SK-N-SH (cell line): ENCODE measurements around the gene INPP5E. TPM values are rescaled to one million over a fixed set of nuclear protein-coding genes. Genes with fewer than 3 reads are reported as not detected.

Source experiments
- CTCF ChIA-PET: fragments of 300-600, 350-600 bp; formaldehyde crosslinking; extraction: SDS; loops from one replicate; lab custom pipeline; 2021; lab: Yijun Ruan, JAX
- POLR2A ChIA-PET: fragments of 350-600 bp; sonication (Branson Sonifier 250); formaldehyde crosslinking; extraction: SDS; loops from one replicate; lab custom pipeline; 2020; ENCODE audit warnings: antibody characterized with exemption, inconsistent platforms; lab: Yijun Ruan, JAX
- DNase-seq: peaks from one replicate; pipeline ENCODE4 v3.0.0; 2012
- H2AFZ ChIP-seq: fragments of 200-600 bp; sonication (generic); 2 replicates; pipeline ENCODE4 v1.8.1; 2016; ENCODE audit warnings: antibody characterized with exemption, mild to moderate bottlenecking, low read depth
- H3F3A ChIP-seq: fragments of 200-600 bp; sonication (generic); replicated peaks from 2 replicates; pipeline ENCODE3; 2016; ENCODE audit warnings: antibody characterized with exemption, mild to moderate bottlenecking; ENCODE audit not compliant: insufficient read depth
- H3K27ac ChIP-seq, 2 experiments: fragments of 200-500 bp in 1 of 2; fragments of 200-600 bp in 1 of 2; sonication (Bioruptor generic) in 1 of 2; sonication (generic), shearing (Covaris generic) in 1 of 2; 2 replicates each; pipeline versions ENCODE4 v1.5.1 to v1.6.1; 2014 to 2016; ENCODE audit warnings: low read depth in 2 of 2, inconsistent platforms in 1 of 2, low read length in 1 of 2, mild to moderate bottlenecking in 1 of 2, mixed read lengths in 1 of 2
- H3K27me3 ChIP-seq: fragments of 200-600 bp; sonication (generic), shearing (Covaris generic); 2 replicates; pipeline ENCODE4 v1.6.1; 2016; ENCODE audit warnings: mixed run types; ENCODE audit not compliant: insufficient read depth
- H3K36me3 ChIP-seq, 2 experiments: fragments of 200-500 bp in 1 of 2; fragments of 200-600 bp in 1 of 2; sonication (Bioruptor generic) in 1 of 2; sonication (generic) in 1 of 2; replicated peaks in 1 of 2; 2 replicates each; pipeline versions ENCODE3 to v1.5.1; 2014 to 2016; ENCODE audit warnings: low read length in 1 of 2, mild to moderate bottlenecking in 1 of 2; ENCODE audit not compliant: insufficient read depth in 2 of 2, control insufficient read depth in 1 of 2
- H3K4me1 ChIP-seq, 2 experiments: fragments of 200-500 bp in 1 of 2; fragments of 200-600 bp in 1 of 2; sonication (Bioruptor generic) in 1 of 2; sonication (generic), shearing (Covaris generic) in 1 of 2; 2 replicates each; pipeline versions ENCODE4 v1.5.1 to v1.6.1; 2014 to 2016; ENCODE audit warnings: low read depth in 1 of 2, low read length in 1 of 2, mixed run types in 1 of 2; ENCODE audit not compliant: insufficient read depth in 2 of 2, control insufficient read depth in 1 of 2
- H3K4me2 ChIP-seq: fragments of 200-600 bp; sonication (generic), shearing (Covaris generic); 2 replicates; pipeline ENCODE4 v1.6.1; 2017; ENCODE audit warnings: mixed run types
- H3K4me3 ChIP-seq, 2 experiments: fragments of 200-500 bp in 1 of 2; fragments of 200-600 bp in 1 of 2; sonication (Bioruptor generic) in 1 of 2; sonication (generic), shearing (Covaris generic) in 1 of 2; 2 replicates each; pipeline versions ENCODE4 v1.5.1 to v1.8.1; 2014 to 2016; ENCODE audit warnings: low read depth in 2 of 2, inconsistent platforms in 1 of 2, low read length in 1 of 2, mild to moderate bottlenecking in 1 of 2, mixed read lengths in 1 of 2, moderate library complexity in 1 of 2
- H3K79me2 ChIP-seq: fragments of 200-600 bp; sonication (generic); 2 replicates; pipeline ENCODE4 v1.8.1; 2017; ENCODE audit warnings: mild to moderate bottlenecking; ENCODE audit not compliant: insufficient read depth
- H3K9ac ChIP-seq: fragments of 200-600 bp; sonication (generic); 2 replicates; pipeline ENCODE4 v1.6.1; 2017; ENCODE audit warnings: mixed run types
- H3K9me2 ChIP-seq: fragments of 200-600 bp; sonication (generic); 2 replicates; pipeline ENCODE4 v1.6.1; 2017; ENCODE audit warnings: mixed run types
- H3K9me3 ChIP-seq: fragments of 200-600 bp; sonication (generic); 2 replicates; pipeline ENCODE4 v1.6.1; 2017; ENCODE audit warnings: mixed run types, mild to moderate bottlenecking, moderate library complexity
- H4K20me1 ChIP-seq: fragments of 200-600 bp; sonication (generic); 2 replicates; pipeline ENCODE4 v1.6.1; 2017; ENCODE audit warnings: mild to moderate bottlenecking, mixed run types; ENCODE audit not compliant: insufficient read depth
- FOXM1 ChIP-seq: IDR thresholded peaks from 2 replicates; pipeline ENCODE4 v1.4.0; 2012; ENCODE audit warnings: low read depth, mild to moderate bottlenecking
- GATA2 ChIP-seq: sonication (generic); formaldehyde crosslinking; IDR thresholded peaks from 2 replicates; pipeline ENCODE4 v1.5.0; 2020; ENCODE audit warnings: mild to moderate bottlenecking, missing genetic modification reagents
- JUND ChIP-seq: IDR thresholded peaks from 2 replicates; pipeline ENCODE4 v1.4.0; 2012
- MXI1 ChIP-seq: IDR thresholded peaks from 2 replicates; pipeline ENCODE4 v1.6.1; 2012; ENCODE audit warnings: mild to moderate bottlenecking, low read depth, low read length, improper control_type of control experiment
- RCOR1 ChIP-seq: fragments of 150-350 bp; IDR thresholded peaks from 2 replicates; pipeline ENCODE4 v1.6.1; 2017; ENCODE audit warnings: antibody characterized with exemption, low read length
- RFX5 ChIP-seq: IDR thresholded peaks from 2 replicates; pipeline ENCODE4 v1.6.1; 2012; ENCODE audit warnings: mild to moderate bottlenecking, improper control_type of control experiment, low read length
- TAF1 ChIP-seq: IDR thresholded peaks from 2 replicates; pipeline ENCODE4 v1.6.1; 2012; ENCODE audit warnings: low read depth, mild to moderate bottlenecking, low read length, moderate library complexity, borderline replicate concordance
- ZBTB33 ChIP-seq: IDR thresholded peaks from 2 replicates; pipeline ENCODE4 v1.4.0; 2012; ENCODE audit warnings: low read depth, borderline replicate concordance
- WGBS: methylation state at CpG from one replicate; pipeline ENCODE4 v1.1.6; 2017; ENCODE audit warnings: low lambda C conversion rate; 5-methylcytosine and 5-hydroxymethylcytosine counted together
- polyA plus RNA-seq, 3 experiments: library from polyadenylated mRNA; depleted of rRNA; stranded (reverse); fragments of >200 nt; gene quantifications; 2 replicates each; pipeline ENCODE4 v1.2.3, GENCODE V29; 2012
- TF ChIP-seq, protein P1 (sequence below): IDR thresholded peaks from 2 replicates; pipeline ENCODE4 v1.4.0; 2012; ENCODE audit warnings: low read depth
- TF ChIP-seq, protein P2 (sequence below): IDR thresholded peaks from 2 replicates; pipeline ENCODE4 v1.4.0; 2012; ENCODE audit warnings: low read depth, borderline replicate concordance
- TF ChIP-seq, protein P3 (sequence below): fragments of 200-600 bp; sonication (generic); IDR thresholded peaks from 2 replicates; pipeline ENCODE4 v1.6.1; 2017; ENCODE audit warnings: antibody characterized with exemption, mild to moderate bottlenecking, moderate library complexity
- TF ChIP-seq, protein P4 (sequence below): IDR thresholded peaks from 2 replicates; pipeline ENCODE4; 2012

INPP5E gene
- polyA plus RNA-seq, 1 of the 3 experiments (the other 2 are of a cell fraction), result 12.8 TPM

- Histone ChIP-seq H3F3A (no peaks in the 10 kb centered on the region), H3K9me3 (no peaks in the 10 kb centered on the region), H3K27me3 (no peaks in the 10 kb centered on the region), H3K79me2 (peaks cover 16% of the 10 kb centered on the region), H2AFZ (no peak overlapping the region), H3K4me2 (no peak overlapping the region), H3K36me3 (peaks cover 43 to 73% of the 10 kb centered on the region in 2 experiments), H3K27ac (no peak overlapping the region), H3K9me2 (no peaks in the 10 kb centered on the region), H3K9ac (no peak overlapping the region), H3K4me3 (no peak overlapping the region), H4K20me1 (no peaks in the 10 kb centered on the region), H3K4me1 (no peaks in the 10 kb centered on the region)
- DNase-seq, result no peak
- POLR2A ChIA-PET, result no interaction called here
- CTCF ChIA-PET, result interaction anchor here (0.7 to 1.3 kb wide), 3 partner anchors 13 to 28 kb away, joined by 3 to 4 read pairs (median 3); no protein-coding TSS in a partner anchor
- WGBS, result 96% methylated on average over 13 of the region's 24 CpGs
- TF ChIP-seq, protein P1, sequence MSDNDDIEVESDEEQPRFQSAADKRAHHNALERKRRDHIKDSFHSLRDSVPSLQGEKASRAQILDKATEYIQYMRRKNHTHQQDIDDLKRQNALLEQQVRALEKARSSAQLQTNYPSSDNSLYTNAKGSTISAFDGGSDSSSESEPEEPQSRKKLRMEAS, result no peak
- TF ChIP-seq ZBTB33 (no peak), JUND (no peak), FOXM1 (no peak), MXI1 (no peak)
- TF ChIP-seq, protein P2, sequence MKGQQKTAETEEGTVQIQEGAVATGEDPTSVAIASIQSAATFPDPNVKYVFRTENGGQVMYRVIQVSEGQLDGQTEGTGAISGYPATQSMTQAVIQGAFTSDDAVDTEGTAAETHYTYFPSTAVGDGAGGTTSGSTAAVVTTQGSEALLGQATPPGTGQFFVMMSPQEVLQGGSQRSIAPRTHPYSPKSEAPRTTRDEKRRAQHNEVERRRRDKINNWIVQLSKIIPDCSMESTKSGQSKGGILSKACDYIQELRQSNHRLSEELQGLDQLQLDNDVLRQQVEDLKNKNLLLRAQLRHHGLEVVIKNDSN, result no peak
Observed at GRCh38 chr9:136457326-136457725, 17.7 kb upstream of the INPP5E start.

GRCh38 chr9:136456258-136456657 lies 16.6 kb upstream of the INPP5E start:
- CTCF ChIA-PET, result interaction anchor here (0.7 kb wide), 1 partner anchor 16 kb away, joined by 3 read pairs; no protein-coding TSS in a partner anchor
- 75% methylated on average over 4 of the region's 9 CpGs for WGBS
- no peak for TF ChIP-seq RFX5
- TF ChIP-seq, protein P3, sequence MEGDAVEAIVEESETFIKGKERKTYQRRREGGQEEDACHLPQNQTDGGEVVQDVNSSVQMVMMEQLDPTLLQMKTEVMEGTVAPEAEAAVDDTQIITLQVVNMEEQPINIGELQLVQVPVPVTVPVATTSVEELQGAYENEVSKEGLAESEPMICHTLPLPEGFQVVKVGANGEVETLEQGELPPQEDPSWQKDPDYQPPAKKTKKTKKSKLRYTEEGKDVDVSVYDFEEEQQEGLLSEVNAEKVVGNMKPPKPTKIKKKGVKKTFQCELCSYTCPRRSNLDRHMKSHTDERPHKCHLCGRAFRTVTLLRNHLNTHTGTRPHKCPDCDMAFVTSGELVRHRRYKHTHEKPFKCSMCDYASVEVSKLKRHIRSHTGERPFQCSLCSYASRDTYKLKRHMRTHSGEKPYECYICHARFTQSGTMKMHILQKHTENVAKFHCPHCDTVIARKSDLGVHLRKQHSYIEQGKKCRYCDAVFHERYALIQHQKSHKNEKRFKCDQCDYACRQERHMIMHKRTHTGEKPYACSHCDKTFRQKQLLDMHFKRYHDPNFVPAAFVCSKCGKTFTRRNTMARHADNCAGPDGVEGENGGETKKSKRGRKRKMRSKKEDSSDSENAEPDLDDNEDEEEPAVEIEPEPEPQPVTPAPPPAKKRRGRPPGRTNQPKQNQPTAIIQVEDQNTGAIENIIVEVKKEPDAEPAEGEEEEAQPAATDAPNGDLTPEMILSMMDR, result no peak
- TF ChIP-seq, protein P1, result no peak
- no peak for TF ChIP-seq GATA2 (CRISPR knock-in tag)
- TF ChIP-seq RCOR1, result no peak
- no peak for TF ChIP-seq TAF1
- TF ChIP-seq, protein P4, sequence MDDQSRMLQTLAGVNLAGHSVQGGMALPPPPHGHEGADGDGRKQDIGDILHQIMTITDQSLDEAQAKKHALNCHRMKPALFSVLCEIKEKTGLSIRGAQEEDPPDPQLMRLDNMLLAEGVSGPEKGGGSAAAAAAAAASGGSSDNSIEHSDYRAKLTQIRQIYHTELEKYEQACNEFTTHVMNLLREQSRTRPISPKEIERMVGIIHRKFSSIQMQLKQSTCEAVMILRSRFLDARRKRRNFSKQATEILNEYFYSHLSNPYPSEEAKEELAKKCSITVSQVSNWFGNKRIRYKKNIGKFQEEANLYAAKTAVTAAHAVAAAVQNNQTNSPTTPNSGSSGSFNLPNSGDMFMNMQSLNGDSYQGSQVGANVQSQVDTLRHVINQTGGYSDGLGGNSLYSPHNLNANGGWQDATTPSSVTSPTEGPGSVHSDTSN, result no peak

More at GRCh38 chr9:136456258-136456657, 16.6 kb upstream of the INPP5E start:
- Histone ChIP-seq H3K4me1 (no peaks in the 10 kb centered on the region), H3F3A (no peaks in the 10 kb centered on the region), H3K9ac (no peak overlapping the region), H3K36me3 (peaks cover 48 to 76% of the 10 kb centered on the region in 2 experiments), H3K27me3 (no peaks in the 10 kb centered on the region), H3K79me2 (peaks cover 8% of the 10 kb centered on the region), H3K4me2 (no peak overlapping the region), H3K9me3 (no peaks in the 10 kb centered on the region), H3K27ac (no peak overlapping the region), H3K4me3 (no peak overlapping the region), H4K20me1 (no peaks in the 10 kb centered on the region), H3K9me2 (no peaks in the 10 kb centered on the region), H2AFZ (no peak overlapping the region)
- POLR2A ChIA-PET, result no interaction called here
- no peak for DNase-seq
